ENCODE results near the gene ZFP36L1.

DNA sequence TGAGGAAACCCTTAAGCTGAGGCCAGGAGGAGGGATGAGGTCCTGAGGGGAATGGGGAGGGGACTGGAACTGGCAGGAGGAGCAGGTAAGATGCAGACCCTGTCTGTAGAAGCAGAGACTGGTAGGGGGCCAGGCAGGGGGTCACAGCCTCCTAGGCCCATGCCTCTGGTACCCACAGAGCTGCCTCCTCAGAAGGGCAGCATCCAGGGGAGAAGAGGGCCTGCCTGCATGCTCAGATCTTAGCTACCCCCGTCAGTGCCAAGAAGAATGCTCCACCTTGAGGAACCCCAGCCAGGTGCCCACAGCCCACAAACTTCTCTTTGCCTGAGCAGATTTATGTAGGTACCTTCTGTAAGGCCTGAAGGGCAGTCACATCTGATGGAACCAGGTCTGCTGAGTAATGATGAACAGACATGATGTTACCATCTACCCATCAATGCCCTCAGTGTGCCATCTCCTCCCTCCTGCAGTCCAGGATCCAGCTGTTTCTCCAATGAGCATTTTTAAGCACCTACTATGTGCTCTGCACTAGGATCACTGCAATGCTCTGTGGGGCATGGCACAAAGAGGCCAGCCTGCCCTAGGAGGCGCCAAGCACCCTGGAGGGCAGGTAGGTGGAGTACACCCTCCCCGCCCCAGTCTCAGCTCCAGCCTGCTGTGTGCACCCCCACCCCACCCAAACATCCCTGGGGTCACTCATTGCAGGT lies 24.8 kb upstream of the ZFP36L1 start:
- TF ChIP-seq, protein P1, sequence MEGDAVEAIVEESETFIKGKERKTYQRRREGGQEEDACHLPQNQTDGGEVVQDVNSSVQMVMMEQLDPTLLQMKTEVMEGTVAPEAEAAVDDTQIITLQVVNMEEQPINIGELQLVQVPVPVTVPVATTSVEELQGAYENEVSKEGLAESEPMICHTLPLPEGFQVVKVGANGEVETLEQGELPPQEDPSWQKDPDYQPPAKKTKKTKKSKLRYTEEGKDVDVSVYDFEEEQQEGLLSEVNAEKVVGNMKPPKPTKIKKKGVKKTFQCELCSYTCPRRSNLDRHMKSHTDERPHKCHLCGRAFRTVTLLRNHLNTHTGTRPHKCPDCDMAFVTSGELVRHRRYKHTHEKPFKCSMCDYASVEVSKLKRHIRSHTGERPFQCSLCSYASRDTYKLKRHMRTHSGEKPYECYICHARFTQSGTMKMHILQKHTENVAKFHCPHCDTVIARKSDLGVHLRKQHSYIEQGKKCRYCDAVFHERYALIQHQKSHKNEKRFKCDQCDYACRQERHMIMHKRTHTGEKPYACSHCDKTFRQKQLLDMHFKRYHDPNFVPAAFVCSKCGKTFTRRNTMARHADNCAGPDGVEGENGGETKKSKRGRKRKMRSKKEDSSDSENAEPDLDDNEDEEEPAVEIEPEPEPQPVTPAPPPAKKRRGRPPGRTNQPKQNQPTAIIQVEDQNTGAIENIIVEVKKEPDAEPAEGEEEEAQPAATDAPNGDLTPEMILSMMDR (IDR thresholded peaks at IDR 0.05) = no peak
- no peak for TF ChIP-seq EZH2 (IDR thresholded peaks at IDR 0.05)
